Measurements from ENCODE around the gene LPAR3. TPM values are rescaled to one million over a fixed set of nuclear protein-coding genes. Genes with fewer than 3 reads are reported as not detected.

The LPAR3 gene
- total RNA-seq, 1 experiment from 2014 or later: 9.8 TPM

- Histone ChIP-seq H3K36me3 (ENCODE audit: low read depth, low read length) (no peaks in the 10 kb centered on the region), H3K79me2 (ENCODE audit: low read length) (no peaks in the 10 kb centered on the region), H3K27ac (ENCODE audit: low read length) (no peak overlapping the region), H2AFZ (ENCODE audit: low read length) (no peak overlapping the region), H3F3A (ENCODE audit: low read length, unreplicated experiment) (no peaks in the 10 kb centered on the region), H3K9me3 (ENCODE audit: low read length) (no peaks in the 10 kb centered on the region), H3K4me2 (ENCODE audit: low read length) (no peak overlapping the region), H3K9ac (ENCODE audit: low read length) (no peak overlapping the region), H3K9me2 (replicated peaks; ENCODE audit: low read length) (no peaks in the 10 kb centered on the region), H4K20me1 (ENCODE audit: low read length) (no peaks in the 10 kb centered on the region), H3K27me3 (ENCODE audit: low read length) (no peaks in the 10 kb centered on the region), H3K4me3 (ENCODE audit: low read length) (no peak overlapping the region), H3K4me1 (ENCODE audit: insufficient read depth, low read length) (no peaks in the 10 kb centered on the region)
- no peak for TF ChIP-seq CTCF (conservative IDR thresholded peaks at IDR 0.05; ENCODE audit: low read depth, low read length)
- no peak for TF ChIP-seq EZH2phosphoT487 (IDR thresholded peaks at IDR 0.05; ENCODE audit: borderline replicate concordance, low read length)
- TF ChIP-seq EZH2 (IDR thresholded peaks at IDR 0.05; ENCODE audit: low read length, unreplicated experiment): no peak
- CTCF ChIA-PET: no interaction called here
- DNase-seq (no peak), ATAC-seq (no peak)
- POLR2A ChIA-PET (ENCODE audit: unreplicated experiment): interaction anchor here (0.7 kb wide), 1 partner anchor 140 kb away, joined by 16 read pairs; no protein-coding TSS in a partner anchor
- BruUV-seq (replicated peaks): no TSS peak
- intact Hi-C loops (cut with micrococcal nuclease): no loop called here
Measured at GRCh38 chr1:84919461-84919970, 26.5 kb upstream of the LPAR3 start.

GRCh38 chr1:84918726-84919336 lies 25.8 kb upstream of the LPAR3 start:
- Histone ChIP-seq H3F3A (ENCODE audit: low read length, unreplicated experiment) (no peaks in the 10 kb centered on the region), H2AFZ (ENCODE audit: low read length) (no peak overlapping the region), H3K27me3 (ENCODE audit: low read length) (no peaks in the 10 kb centered on the region), H3K27ac (ENCODE audit: low read length) (no peak overlapping the region), H3K36me3 (ENCODE audit: low read depth, low read length) (no peaks in the 10 kb centered on the region), H3K9me3 (ENCODE audit: low read length) (no peaks in the 10 kb centered on the region), H3K4me2 (ENCODE audit: low read length) (no peak overlapping the region), H3K79me2 (ENCODE audit: low read length) (no peaks in the 10 kb centered on the region), H3K9me2 (replicated peaks; ENCODE audit: low read length) (no peaks in the 10 kb centered on the region), H3K9ac (ENCODE audit: low read length) (no peak overlapping the region), H3K4me1 (ENCODE audit: insufficient read depth, low read length) (no peaks in the 10 kb centered on the region), H3K4me3 (ENCODE audit: low read length) (no peak overlapping the region), H4K20me1 (ENCODE audit: low read length) (no peaks in the 10 kb centered on the region)
- BruUV-seq (replicated peaks): no TSS peak
- no peak for TF ChIP-seq EZH2 (IDR thresholded peaks at IDR 0.05; ENCODE audit: low read length, unreplicated experiment)
- TF ChIP-seq EZH2phosphoT487 (IDR thresholded peaks at IDR 0.05; ENCODE audit: borderline replicate concordance, low read length): no peak
- TF ChIP-seq CTCF (conservative IDR thresholded peaks at IDR 0.05; ENCODE audit: low read depth, low read length): no peak
- intact Hi-C loops (cut with micrococcal nuclease): no loop called here
- ChIA-PET POLR2A (ENCODE audit: unreplicated experiment) (interaction anchor here (0.7 kb wide), 1 partner anchor 139 kb away, joined by 16 read pairs; no protein-coding TSS in a partner anchor), CTCF (no interaction called here)
- DNase-seq: no peak
- no peak for ATAC-seq

GRCh38 chr1:84916897-84917296 lies 23.9 kb upstream of the LPAR3 start:
- Histone ChIP-seq H3K79me2 (ENCODE audit: low read length) (no peaks in the 10 kb centered on the region), H3K9me3 (ENCODE audit: low read length) (no peaks in the 10 kb centered on the region), H3K4me2 (ENCODE audit: low read length) (no peak overlapping the region), H3K4me1 (ENCODE audit: insufficient read depth, low read length) (no peaks in the 10 kb centered on the region), H4K20me1 (ENCODE audit: low read length) (no peaks in the 10 kb centered on the region), H3K4me3 (ENCODE audit: low read length) (no peak overlapping the region), H3K36me3 (ENCODE audit: low read depth, low read length) (no peaks in the 10 kb centered on the region), H2AFZ (ENCODE audit: low read length) (no peak overlapping the region), H3K9ac (ENCODE audit: low read length) (no peak overlapping the region), H3K27ac (ENCODE audit: low read length) (no peak overlapping the region), H3K9me2 (replicated peaks; ENCODE audit: low read length) (no peaks in the 10 kb centered on the region), H3F3A (ENCODE audit: low read length, unreplicated experiment) (no peaks in the 10 kb centered on the region), H3K27me3 (ENCODE audit: low read length) (no peaks in the 10 kb centered on the region)
- ATAC-seq: no peak
- no TSS peak for BruUV-seq (replicated peaks)
- DNase-seq: no peak
- ChIA-PET POLR2A (ENCODE audit: unreplicated experiment) (no interaction called here), CTCF (no interaction called here)
- intact Hi-C loops (cut with micrococcal nuclease): no loop called here
- TF ChIP-seq EZH2phosphoT487 (IDR thresholded peaks at IDR 0.05; ENCODE audit: borderline replicate concordance, low read length): no peak
- TF ChIP-seq EZH2 (IDR thresholded peaks at IDR 0.05; ENCODE audit: low read length, unreplicated experiment): no peak
- TF ChIP-seq CTCF (conservative IDR thresholded peaks at IDR 0.05; ENCODE audit: low read depth, low read length): no peak

Measured in PC-3 (cell line).